DOHH2 (cell line): ENCODE measurements around the gene SIK2.
"Not testable (repeated sequence)": the region's sequence is repeated elsewhere in the genome, so short reads cannot be mapped to it uniquely, and the experiment has no call there.

Experiments
- H3F3A ChIP-seq: fragments of 200-600 bp; sonication (generic), shearing (Covaris generic); 2 replicates; pipeline ENCODE4 v1.6.0; 2016; ENCODE audit warnings: antibody characterized with exemption, mild to moderate bottlenecking; ENCODE audit not compliant: control insufficient read depth, insufficient read depth
- H3K27ac ChIP-seq: fragments of 200-600 bp; sonication (generic); 2 replicates; pipeline ENCODE4 v1.5.1; 2014; ENCODE audit warnings: low read depth, mild to moderate bottlenecking, low read length, moderate library complexity
- H3K27me3 ChIP-seq: fragments of 200-600 bp; sonication (generic); 2 replicates; pipeline ENCODE4 v1.6.1; 2014; ENCODE audit warnings: mild to moderate bottlenecking, low read length, mixed read lengths; ENCODE audit not compliant: control insufficient read depth
- H3K36me3 ChIP-seq: fragments of 200-600 bp; sonication (generic); 2 replicates; pipeline ENCODE4 v1.6.1; 2014; ENCODE audit warnings: mild to moderate bottlenecking, low read length, moderate library complexity, mixed read lengths; ENCODE audit not compliant: control insufficient read depth
- H3K4me1 ChIP-seq: fragments of 200-600 bp; sonication (generic); 2 replicates; pipeline ENCODE4 v1.6.1; 2014; ENCODE audit warnings: mild to moderate bottlenecking, low read length, mixed read lengths; ENCODE audit not compliant: control insufficient read depth
- H3K4me2 ChIP-seq: fragments of 200-600 bp; sonication (generic); 2 replicates; pipeline ENCODE4 v1.6.0; 2014; ENCODE audit warnings: mild to moderate bottlenecking, low read length, moderate library complexity
- H3K4me3 ChIP-seq: fragments of 200-600 bp; sonication (generic); 2 replicates; pipeline ENCODE4 v1.5.1; 2014; ENCODE audit warnings: mild to moderate bottlenecking, low read length, mixed read lengths
- H3K79me2 ChIP-seq: fragments of 200-600 bp; sonication (generic); 2 replicates; pipeline ENCODE4 v1.6.1; 2014; ENCODE audit warnings: mild to moderate bottlenecking, low read length, mixed read lengths; ENCODE audit not compliant: control insufficient read depth
- H3K9me2 ChIP-seq: fragments of 200-600 bp; sonication (generic); replicated peaks from 2 replicates; pipeline ENCODE4 v1.6.1; 2014; ENCODE audit warnings: mild to moderate bottlenecking, low read length, mixed read lengths; ENCODE audit not compliant: control insufficient read depth
- H3K9me3 ChIP-seq: fragments of 200-600 bp; sonication (generic); 2 replicates; pipeline ENCODE4 v1.6.1; 2014; ENCODE audit warnings: antibody characterized with exemption, low read length, mixed read lengths; ENCODE audit not compliant: control insufficient read depth, insufficient read depth
- H4K20me1 ChIP-seq: fragments of 200-600 bp; sonication (generic); 2 replicates; pipeline ENCODE4 v1.6.0; 2014; ENCODE audit warnings: low read depth, mild to moderate bottlenecking, antibody characterized with exemption, low read length, moderate library complexity; ENCODE audit not compliant: control insufficient read depth, insufficient read depth
- CTCF ChIP-seq: fragments of 200-600 bp; sonication (generic); IDR thresholded peaks from one replicate; pipeline ENCODE4 v1.5.1; 2014; ENCODE audit warnings: antibody characterized with exemption, mild to moderate bottlenecking, low read depth, low read length; ENCODE audit not compliant: poor library complexity, severe bottlenecking
- EZH2phosphoT487 ChIP-seq: fragments of 200-600 bp; sonication (generic); IDR thresholded peaks from 2 replicates; pipeline ENCODE4 v1.6.1; 2017; ENCODE audit warnings: borderline replicate concordance, mild to moderate bottlenecking, antibody characterized with exemption, low read length, moderate library complexity, mixed read lengths

Gene SIK2

DNA sequence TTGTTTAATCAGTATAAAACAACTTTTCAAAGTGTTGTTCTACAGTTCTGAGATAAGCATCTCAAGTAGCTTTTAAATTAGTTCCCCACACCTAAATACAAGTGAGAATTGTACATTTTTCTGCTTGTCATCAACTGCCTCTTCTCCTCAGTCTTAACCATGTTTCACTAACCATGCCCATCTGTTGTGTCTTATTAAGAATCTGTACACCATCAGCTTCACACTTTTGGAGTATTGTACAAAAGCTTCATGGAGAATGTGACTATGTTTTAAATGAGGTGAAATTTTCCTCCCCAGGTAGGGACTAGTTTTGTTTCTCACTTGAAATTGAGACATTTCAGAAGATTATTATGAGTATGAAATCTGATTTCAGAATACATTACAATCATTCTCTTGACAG lies 52.4 kb downstream of the SIK2 start:
- H3K9me3 ChIP-seq = no peaks in the 10 kb centered on the region
- no peaks in the 10 kb centered on the region for H4K20me1 ChIP-seq
- H3K4me2 ChIP-seq = no peak overlapping the region
- peaks cover 3% of the 10 kb centered on the region; the same call in 1 of the 2 replicates for H3K79me2 ChIP-seq
- no peak overlapping the region for H3K27ac ChIP-seq
- no peak overlapping the region for H3K4me3 ChIP-seq
- TF ChIP-seq CTCF (no peak), EZH2phosphoT487 (no peak)
- H3F3A ChIP-seq = no peaks in the 10 kb centered on the region
- no peaks in the 10 kb centered on the region for H3K27me3 ChIP-seq
- H3K9me2 ChIP-seq = no peaks in the 10 kb centered on the region
- peaks cover 8% of the 10 kb centered on the region; the same call in 1 of the 2 replicates for H3K36me3 ChIP-seq
- H3K4me1 ChIP-seq = peaks cover 10% of the 10 kb centered on the region

DNA sequence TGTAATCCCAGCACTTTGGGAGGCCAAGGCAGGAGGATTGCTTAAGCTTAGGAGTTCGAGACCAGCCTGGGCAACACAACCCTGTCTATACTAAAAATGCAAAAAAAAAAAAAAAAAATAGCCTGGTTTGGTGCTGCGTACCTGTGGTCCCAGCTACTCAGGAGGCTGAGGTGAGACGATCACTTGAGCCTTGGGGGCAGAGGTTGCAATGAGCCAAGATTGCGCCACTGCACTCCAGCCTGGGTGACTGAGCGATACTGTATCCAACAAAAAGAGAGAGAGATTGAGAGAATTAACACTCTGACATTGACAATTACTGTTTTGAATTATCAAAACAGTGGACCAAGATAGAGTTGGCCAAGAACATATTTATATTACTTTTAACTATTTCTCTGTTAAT lies 53.7 kb downstream of the SIK2 start:
- H3K4me1 ChIP-seq = peaks cover 10% of the 10 kb centered on the region
- H3K4me3 ChIP-seq = no peak overlapping the region
- no peak overlapping the region for H3K27ac ChIP-seq
- H3F3A ChIP-seq = no peaks in the 10 kb centered on the region
- TF ChIP-seq CTCF (no peak), EZH2phosphoT487 (no peak)
- H3K79me2 ChIP-seq = peaks cover 3% of the 10 kb centered on the region; the same call in 1 of the 2 replicates
- H3K27me3 ChIP-seq = no peaks in the 10 kb centered on the region
- H3K9me3 ChIP-seq = no peaks in the 10 kb centered on the region
- peaks cover 8% of the 10 kb centered on the region; the same call in 1 of the 2 replicates for H3K36me3 ChIP-seq
- H3K4me2 ChIP-seq = no peak overlapping the region
- no peaks in the 10 kb centered on the region for H4K20me1 ChIP-seq
- no peaks in the 10 kb centered on the region for H3K9me2 ChIP-seq

DNA sequence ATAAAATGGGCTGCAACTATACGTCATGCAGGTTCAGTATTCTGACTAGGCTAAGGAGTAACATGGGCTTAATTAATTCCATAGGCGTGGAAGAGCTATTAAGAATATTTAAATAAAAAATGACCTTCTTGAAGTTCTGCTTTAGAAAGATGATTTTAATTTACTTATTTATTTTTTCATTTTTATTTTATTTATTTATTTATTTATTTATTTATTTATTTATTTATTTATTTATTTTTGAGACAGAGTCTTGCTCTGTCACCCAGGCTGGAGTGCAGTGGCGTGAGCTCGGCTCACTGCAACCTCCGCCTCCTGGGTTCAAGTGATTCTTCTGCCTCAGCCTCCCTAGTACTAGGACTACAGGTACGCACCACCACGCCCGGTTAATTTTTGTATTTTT lies 55.7 kb downstream of the SIK2 start:
- H3K4me3 ChIP-seq, H4K20me1 ChIP-seq, H3K27ac ChIP-seq, H3K4me1 ChIP-seq, H3K9me3 ChIP-seq, H3K4me2 ChIP-seq, H3K27me3 ChIP-seq, H3F3A ChIP-seq, H3K36me3 ChIP-seq, H3K79me2 ChIP-seq, H3K9me2 ChIP-seq: not testable (repeated sequence)

DNA sequence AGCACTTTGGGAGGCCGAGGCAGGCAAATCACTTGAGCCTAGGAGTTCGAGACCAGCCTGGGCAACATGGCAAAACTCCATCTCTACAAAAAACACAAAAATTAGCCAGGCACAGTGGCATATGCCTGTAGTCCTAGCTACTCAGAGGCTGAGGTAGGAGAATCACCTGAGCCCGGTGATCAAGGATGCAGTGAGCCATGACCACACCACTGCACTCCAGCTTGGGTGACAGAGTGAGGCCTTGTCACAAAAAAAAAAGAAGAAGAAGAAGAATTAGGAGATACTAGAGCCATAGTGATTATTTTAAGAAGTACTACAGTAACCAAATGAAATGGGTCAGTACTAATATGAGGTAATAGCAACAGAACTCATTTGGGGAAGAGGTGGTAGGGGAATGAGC lies 56.2 kb downstream of the SIK2 start:
- not testable (repeated sequence) for H3K9me2 ChIP-seq, H3K36me3 ChIP-seq, H3K4me1 ChIP-seq, H3K79me2 ChIP-seq, H3K27me3 ChIP-seq, H4K20me1 ChIP-seq, H3K27ac ChIP-seq, H3F3A ChIP-seq, H3K4me3 ChIP-seq, H3K9me3 ChIP-seq, H3K4me2 ChIP-seq
